Transverse colon (tissue), 4 donors: ENCODE results near the gene MAP6. TPM values are rescaled to one million over a fixed set of nuclear protein-coding genes. Genes with fewer than 3 reads are reported as not detected.

Experiments used
- DNase-seq: peaks from one replicate; pipeline ENCODE4 v3.0.0-alpha.2; 2019
- H3K27ac ChIP-seq, 4 donors: fragments of 200-600 bp; sonication (generic); 2 replicates each; pipeline ENCODE4 v1.5.1; 2016 to 2018; ENCODE audit warnings: inconsistent platforms in 4 of 4
- H3K27me3 ChIP-seq: fragments of 200-600 bp; sonication (generic); 2 replicates; pipeline ENCODE4 v1.5.1; 2017; ENCODE audit warnings: inconsistent platforms
- H3K36me3 ChIP-seq, 4 donors: fragments of 200-600 bp; sonication (generic); 2 replicates each; pipeline ENCODE4 v1.5.1; 2017 to 2019; ENCODE audit warnings: inconsistent platforms in 4 of 4
- H3K4me1 ChIP-seq, 4 donors: fragments of 200-600 bp; sonication (generic); 2 replicates each; pipeline ENCODE4 v1.5.1; 2017 to 2020; ENCODE audit warnings: inconsistent platforms in 4 of 4
- H3K4me3 ChIP-seq, 4 donors: fragments of 200-600 bp; sonication (generic); 1 replicate in 1 of 4; 2 replicates in 3 of 4; pipeline versions ENCODE4 v1.5.1 to v1.6.1; 2017 to 2019; ENCODE audit warnings: inconsistent platforms in 4 of 4
- H3K9me3 ChIP-seq, 2 donors: fragments of 200-600 bp; sonication (generic); 2 replicates each; pipeline ENCODE4 v1.5.1; 2017 to 2019; ENCODE audit warnings: inconsistent platforms in 2 of 2
- EP300 ChIP-seq: sonication (generic); formaldehyde crosslinking; IDR thresholded peaks from one replicate; pipeline ENCODE4 v1.6.1; 2017; ENCODE audit warnings: antibody characterized with exemption, low read depth
- POLR2A ChIP-seq: fragments of 450-650 bp; IDR thresholded peaks from one replicate; pipeline ENCODE4 v1.6.1; 2016; ENCODE audit warnings: antibody characterized with exemption, mild to moderate bottlenecking, moderate library complexity
- POLR2AphosphoS5 ChIP-seq, 3 donors: sonication (generic); formaldehyde crosslinking; IDR thresholded peaks; one replicate each; pipeline ENCODE4 v1.6.1; 2016; ENCODE audit warnings: antibody characterized with exemption in 3 of 3
- WGBS, 2 donors: methylation state at CpG; one replicate each; pipeline ENCODE4 v1.1.5; 2018; ENCODE audit warnings: low coverage in 1 of 2; 5-methylcytosine and 5-hydroxymethylcytosine counted together
- in situ Hi-C, 4 donors: fragments of 200-750 bp; cut with MboI; loops; one replicate each; pipeline versions ENCODE4 v1.15.0 to v1.15.1; 2017; ENCODE audit warnings: low sequenced_read_pairs in 3 of 4, low pct_ligation_motif_present in 1 of 4, low pct_unique_long_range_greater_than_20kb in 1 of 4
- intact Hi-C: fragments of 100-400 bp; cut with DNase I; formaldehyde crosslinking; loops from one replicate; pipeline ENCODE4 v1.15.1; 2023; ENCODE audit warnings: low total_unique reads
- total RNA-seq, 4 donors: library from RNA; depleted of rRNA; stranded (reverse); fragments of >200 nt; gene quantifications; one replicate each; pipeline ENCODE4 v1.1.0, GENCODE V29; 2016
- TF ChIP-seq, protein P1 (sequence below), 5 experiments: fragments of 200-600 bp in 3 of 5; fragments of 450-650 bp in 2 of 5; sonication (generic) in 3 of 5; IDR thresholded peaks; 1 replicate in 2 of 5; 2 replicates in 3 of 5; pipeline ENCODE4 v1.5.1; 2016 to 2017; ENCODE audit warnings: antibody characterized with exemption in 5 of 5, inconsistent platforms in 3 of 5, mild to moderate bottlenecking in 2 of 5, moderate library complexity in 1 of 5

The MAP6 gene
- total RNA-seq, 4 donors from 2014 or later = 1.9 to 6.4 (median 3.0) TPM

DNA sequence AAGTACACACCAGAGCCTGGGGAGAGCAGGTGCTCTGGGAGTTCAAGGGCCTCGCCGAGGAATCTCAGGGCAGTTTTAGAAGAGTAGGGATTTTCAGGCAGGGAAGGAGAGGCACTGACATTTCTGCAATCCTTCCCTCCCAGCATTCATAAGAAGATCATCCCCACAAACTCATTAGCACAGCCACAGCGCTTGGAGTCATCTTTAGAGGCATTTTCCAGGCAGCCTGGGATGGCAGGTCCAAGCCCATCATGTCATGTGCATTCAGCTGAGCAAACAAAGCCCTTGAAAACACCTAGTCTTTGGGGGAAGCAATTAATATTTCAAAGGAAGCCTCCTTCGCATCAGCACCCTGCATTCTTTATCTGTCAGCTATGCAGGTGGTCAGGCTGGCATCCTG, 43.8 kb downstream of the MAP6 start:
- in situ Hi-C loops (no loop called here), intact Hi-C loops (no loop called here)
- Histone ChIP-seq H3K36me3 (no peaks in the 10 kb centered on the region), H3K27ac (no peak overlapping the region), H3K4me3 (no peak overlapping the region), H3K9me3 (no peaks in the 10 kb centered on the region), H3K27me3 (no peaks in the 10 kb centered on the region), H3K4me1 (no peaks in the 10 kb centered on the region)
- TF ChIP-seq POLR2AphosphoS5 (IDR thresholded peaks at IDR 0.05) (no peak), EP300 (no peak)
- DNase-seq = no peak
- WGBS, 2 donors = 83 to 91% methylated on average over 1 to 4 of the region's 4 CpGs

DNA sequence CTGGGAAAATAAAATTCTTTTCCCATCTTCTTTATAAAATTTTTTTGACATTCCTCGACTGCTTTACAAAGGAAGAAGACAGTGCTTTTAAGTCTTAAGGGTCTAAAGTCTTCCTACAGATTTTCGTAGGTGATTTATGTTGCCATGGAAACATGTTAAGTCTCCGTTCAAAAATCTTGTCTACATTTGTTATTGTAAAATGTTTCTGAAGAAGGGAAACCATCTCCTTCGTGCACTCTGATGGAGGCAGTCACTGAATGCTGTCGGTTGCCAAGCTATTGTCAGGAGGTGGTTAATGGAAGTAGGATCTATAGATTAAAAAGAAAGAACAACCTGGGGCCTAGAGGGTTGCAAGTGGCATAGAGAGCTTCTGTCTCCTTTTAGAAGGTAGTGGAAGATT, 52.6 kb downstream of the MAP6 start:
- no peak for DNase-seq
- TF ChIP-seq EP300 (no peak), POLR2A (no peak), POLR2AphosphoS5 (IDR thresholded peaks at IDR 0.05) (no peak)
- TF ChIP-seq, protein P1, sequence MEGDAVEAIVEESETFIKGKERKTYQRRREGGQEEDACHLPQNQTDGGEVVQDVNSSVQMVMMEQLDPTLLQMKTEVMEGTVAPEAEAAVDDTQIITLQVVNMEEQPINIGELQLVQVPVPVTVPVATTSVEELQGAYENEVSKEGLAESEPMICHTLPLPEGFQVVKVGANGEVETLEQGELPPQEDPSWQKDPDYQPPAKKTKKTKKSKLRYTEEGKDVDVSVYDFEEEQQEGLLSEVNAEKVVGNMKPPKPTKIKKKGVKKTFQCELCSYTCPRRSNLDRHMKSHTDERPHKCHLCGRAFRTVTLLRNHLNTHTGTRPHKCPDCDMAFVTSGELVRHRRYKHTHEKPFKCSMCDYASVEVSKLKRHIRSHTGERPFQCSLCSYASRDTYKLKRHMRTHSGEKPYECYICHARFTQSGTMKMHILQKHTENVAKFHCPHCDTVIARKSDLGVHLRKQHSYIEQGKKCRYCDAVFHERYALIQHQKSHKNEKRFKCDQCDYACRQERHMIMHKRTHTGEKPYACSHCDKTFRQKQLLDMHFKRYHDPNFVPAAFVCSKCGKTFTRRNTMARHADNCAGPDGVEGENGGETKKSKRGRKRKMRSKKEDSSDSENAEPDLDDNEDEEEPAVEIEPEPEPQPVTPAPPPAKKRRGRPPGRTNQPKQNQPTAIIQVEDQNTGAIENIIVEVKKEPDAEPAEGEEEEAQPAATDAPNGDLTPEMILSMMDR (IDR thresholded peaks at IDR 0.05) = no peak

DNA sequence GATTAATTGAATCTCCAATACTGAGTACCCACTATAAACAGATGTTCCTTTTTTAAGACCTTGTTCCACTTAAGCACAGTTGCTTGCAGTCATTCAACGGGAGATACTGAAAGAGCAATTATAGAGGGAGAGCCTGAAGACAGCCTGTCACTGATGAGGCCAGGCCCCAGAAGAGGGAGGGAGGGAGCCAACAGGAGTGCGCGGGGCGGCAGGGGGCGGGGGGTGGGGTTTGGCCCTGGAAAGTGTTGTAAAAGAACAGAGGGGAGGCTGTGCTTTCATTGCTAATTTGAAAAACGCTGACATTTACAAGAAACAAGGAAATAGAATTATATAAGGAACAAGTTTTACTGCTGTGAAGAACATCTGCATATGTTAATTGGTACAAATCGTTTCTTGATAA, 53.1 kb downstream of the MAP6 start:
- H3K9me3 ChIP-seq = no peaks in the 10 kb centered on the region
- TF ChIP-seq, protein P1 (IDR thresholded peaks at IDR 0.05) = no peak
- no peak for TF ChIP-seq POLR2A
- TF ChIP-seq POLR2AphosphoS5 (IDR thresholded peaks at IDR 0.05) = no peak
- TF ChIP-seq EP300 = no peak
- intact Hi-C loops = no loop called here
- no peak overlapping the region for H3K27ac ChIP-seq
- no peak for DNase-seq
- no peaks in the 10 kb centered on the region for H3K4me1 ChIP-seq
- no peak overlapping the region for H3K4me3 ChIP-seq
- in situ Hi-C loops = no loop called here
- H3K27me3 ChIP-seq = no peaks in the 10 kb centered on the region
- 32 to 47% methylated on average over 2 to 7 of the region's 7 CpGs for WGBS, 2 donors
- H3K36me3 ChIP-seq = no peaks in the 10 kb centered on the region

More for the DNA sequence above, 52.6 kb downstream of the MAP6 start:
- no peaks in the 10 kb centered on the region for H3K4me1 ChIP-seq
- no peaks in the 10 kb centered on the region for H3K9me3 ChIP-seq
- intact Hi-C loops = no loop called here
- in situ Hi-C loops = no loop called here
- no peak overlapping the region for H3K27ac ChIP-seq
- no peak overlapping the region for H3K4me3 ChIP-seq
- H3K36me3 ChIP-seq = no peaks in the 10 kb centered on the region
- H3K27me3 ChIP-seq = no peaks in the 10 kb centered on the region
- WGBS, 2 donors = 52 to 69% methylated on average over 4 to 5 of the region's 5 CpGs

DNA sequence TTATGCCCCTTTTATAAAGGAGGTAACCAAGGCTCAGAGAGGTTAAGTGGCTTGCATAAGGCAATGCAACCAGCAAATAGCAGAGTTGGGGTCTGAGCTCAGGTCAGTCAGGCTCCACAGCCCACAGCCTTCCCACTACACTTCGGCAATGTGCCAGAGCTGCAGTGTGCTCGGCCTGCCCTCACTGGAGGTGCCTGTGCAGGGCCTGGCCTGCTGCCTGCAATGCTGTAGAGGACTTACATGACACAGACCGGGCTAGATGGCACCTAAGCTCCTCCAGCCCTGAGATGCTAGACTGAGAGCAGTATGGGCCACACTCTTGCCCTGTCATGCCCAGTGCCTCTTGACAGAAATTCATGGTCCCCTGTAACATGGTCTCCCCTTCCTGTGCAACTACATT, 57.0 kb downstream of the MAP6 start:
- Histone ChIP-seq H3K4me1 (no peaks in the 10 kb centered on the region), H3K4me3 (no peak overlapping the region), H3K27ac (no peak overlapping the region), H3K27me3 (no peaks in the 10 kb centered on the region), H3K9me3 (no peaks in the 10 kb centered on the region), H3K36me3 (no peaks in the 10 kb centered on the region)
- intact Hi-C loops = loop anchor here (2.0 kb wide), 1 partner anchor 67 kb away; no protein-coding TSS in a partner anchor
- no peak for DNase-seq
- in situ Hi-C loops = no loop called here
- WGBS, 2 donors = 89% methylated on average over 3 of the region's 3 CpGs; no CpG with 5 or more reads in 1 of the 2 donors
- no peak for TF ChIP-seq POLR2A
- no peak for TF ChIP-seq EP300
- no peak for TF ChIP-seq POLR2AphosphoS5 (IDR thresholded peaks at IDR 0.05)
- TF ChIP-seq, protein P1 (IDR thresholded peaks at IDR 0.05) = no peak

DNA sequence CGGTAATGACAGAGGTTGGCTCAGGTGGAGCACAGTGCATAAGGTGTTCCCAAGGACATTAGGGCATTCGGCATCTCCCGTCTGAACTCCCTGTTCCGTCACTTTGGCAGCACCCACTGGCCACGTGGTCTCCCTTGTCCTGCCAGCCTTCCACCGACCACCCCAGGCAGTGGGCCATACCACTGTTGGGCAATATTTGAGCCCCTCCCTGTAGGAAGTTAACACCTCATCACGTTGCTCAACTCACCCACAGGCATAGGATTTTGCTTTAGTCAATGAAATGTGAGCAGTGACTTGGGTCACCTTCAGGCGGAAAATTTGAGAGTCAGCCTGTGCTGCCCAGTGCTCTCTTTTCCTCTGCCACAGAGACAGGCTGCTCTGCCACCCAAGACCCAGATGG, 62.7 kb downstream of the MAP6 start:
- in situ Hi-C loops = no loop called here
- Histone ChIP-seq H3K36me3 (no peaks in the 10 kb centered on the region), H3K9me3 (no peaks in the 10 kb centered on the region), H3K4me3 (no peak overlapping the region), H3K4me1 (no peaks in the 10 kb centered on the region), H3K27ac (no peak overlapping the region), H3K27me3 (no peaks in the 10 kb centered on the region)
- WGBS, 2 donors = 79 to 84% methylated on average over 6 to 8 of the region's 8 CpGs
- intact Hi-C loops = no loop called here
- TF ChIP-seq, protein P1 (IDR thresholded peaks at IDR 0.05) = no peak
- DNase-seq = no peak
